Measurements from ENCODE around the gene C1orf185.
A peak's percentile ranks its signal among the peaks of the same experiment; 100 is the strongest.

Gene C1orf185

GRCh38 chr1:51101976-51102375, at the start of gene C1orf185:
C1orf185 (plus strand) TSS chr1:51102228; CDS start chr1:51102234, 6 bp downstream.
- in situ Hi-C loops (cut with MboI; ENCODE audit: low pct_unique_long_range_greater_than_20kb, low sequenced_read_pairs, unreplicated experiment): no loop called here
- TF ChIP-seq CTCF (IDR thresholded peaks at IDR 0.05; ENCODE audit: extremely low read depth, insufficient read depth, missing control alignments): no peak
- DNase-seq (ENCODE audit: low spot score): no peak

GRCh38 chr1:51058858-51059257, 43.2 kb upstream of the C1orf185 start:
- peak; percentile 20 for DNase-seq (ENCODE audit: low spot score)
- in situ Hi-C loops (cut with MboI; ENCODE audit: low pct_unique_long_range_greater_than_20kb, low sequenced_read_pairs, unreplicated experiment): no loop called here
- peak; percentile 46 for TF ChIP-seq CTCF (IDR thresholded peaks at IDR 0.05; ENCODE audit: extremely low read depth, insufficient read depth, missing control alignments)

- in situ Hi-C loops (cut with MboI; ENCODE audit: low pct_unique_long_range_greater_than_20kb, low sequenced_read_pairs, unreplicated experiment): no loop called here
- no peak for TF ChIP-seq CTCF (IDR thresholded peaks at IDR 0.05; ENCODE audit: extremely low read depth, insufficient read depth, missing control alignments)
- no peak for DNase-seq (ENCODE audit: low spot score)
Measured at GRCh38 chr1:51061231-51061918, 40.7 kb upstream of the C1orf185 start.

GRCh38 chr1:51063121-51063520, 38.9 kb upstream of the C1orf185 start:
- in situ Hi-C loops (cut with MboI; ENCODE audit: low pct_unique_long_range_greater_than_20kb, low sequenced_read_pairs, unreplicated experiment): no loop called here
- TF ChIP-seq CTCF (IDR thresholded peaks at IDR 0.05; ENCODE audit: extremely low read depth, insufficient read depth, missing control alignments): no peak
- DNase-seq (ENCODE audit: low spot score): no peak

GRCh38 chr1:51070011-51070410, 32.0 kb upstream of the C1orf185 start:
- in situ Hi-C loops (cut with MboI; ENCODE audit: low pct_unique_long_range_greater_than_20kb, low sequenced_read_pairs, unreplicated experiment): no loop called here
- TF ChIP-seq CTCF (IDR thresholded peaks at IDR 0.05; ENCODE audit: extremely low read depth, insufficient read depth, missing control alignments): no peak
- DNase-seq (ENCODE audit: low spot score): no peak

- in situ Hi-C loops (cut with MboI; ENCODE audit: low pct_unique_long_range_greater_than_20kb, low sequenced_read_pairs, unreplicated experiment): no loop called here
- TF ChIP-seq CTCF (IDR thresholded peaks at IDR 0.05; ENCODE audit: extremely low read depth, insufficient read depth, missing control alignments): no peak
Measured at GRCh38 chr1:51070640-51071039, 31.4 kb upstream of the C1orf185 start.

More at GRCh38 chr1:51070640-51071039, 31.4 kb upstream of the C1orf185 start:
- no peak for DNase-seq (ENCODE audit: low spot score)

Data from GM13977 (cell line).